Osteoblast (primary cell): Measurements from ENCODE around the gene CDC25C. TPM values are rescaled to one million over a fixed set of nuclear protein-coding genes. Genes with fewer than 3 reads are reported as not detected.
"Not testable (repeated sequence)": the region's sequence is repeated elsewhere in the genome, so short reads cannot be mapped to it uniquely, and the experiment has no call there.

Source experiments
- DNase-seq: peaks from one replicate; pipeline ENCODE4 v3.0.0; 2011; ENCODE audit warnings: low spot score, mixed read lengths; ENCODE audit not compliant: insufficient read length; ENCODE audit errors: missing footprints
- H2AFZ ChIP-seq: 2 replicates; pipeline ENCODE4 v1.6.0; 2011; ENCODE audit warnings: mild to moderate bottlenecking, low read length
- H3K27ac ChIP-seq: 2 replicates; pipeline ENCODE4 v1.5.1; 2011; ENCODE audit warnings: mild to moderate bottlenecking, low read depth, low read length, moderate library complexity
- H3K27me3 ChIP-seq: 2 replicates; pipeline ENCODE4 v1.6.0; 2012; ENCODE audit warnings: mild to moderate bottlenecking, control low read depth, inconsistent platforms, low read length, moderate library complexity; ENCODE audit not compliant: insufficient read depth
- H3K36me3 ChIP-seq: 2 replicates; pipeline ENCODE4 v1.5.1; 2011; ENCODE audit warnings: mild to moderate bottlenecking, low read length, control low read depth, moderate library complexity; ENCODE audit not compliant: insufficient read depth
- H3K4me1 ChIP-seq: 2 replicates; pipeline ENCODE4 v1.5.1; 2011; ENCODE audit warnings: mild to moderate bottlenecking, low read length, control low read depth, moderate library complexity; ENCODE audit not compliant: insufficient read depth
- H3K4me2 ChIP-seq: 2 replicates; pipeline ENCODE4 v1.6.0; 2011; ENCODE audit warnings: mild to moderate bottlenecking, low read length; ENCODE audit not compliant: insufficient read depth
- H3K4me3 ChIP-seq: fragments of 200-600 bp; sonication (generic); 3 replicates; pipeline ENCODE4 v1.5.1; 2012; ENCODE audit warnings: mild to moderate bottlenecking, low read length, inconsistent platforms; ENCODE audit not compliant: insufficient read depth
- H3K79me2 ChIP-seq: 2 replicates; pipeline ENCODE4 v1.6.0; 2012; ENCODE audit warnings: mild to moderate bottlenecking, low read length, control low read depth, inconsistent platforms; ENCODE audit not compliant: insufficient read depth
- H3K9me3 ChIP-seq: 2 replicates; pipeline ENCODE4 v1.5.1; 2011; ENCODE audit warnings: low read depth, low read length, control low read depth
- H4K20me1 ChIP-seq: 2 replicates; pipeline ENCODE4 v1.6.0; 2012; ENCODE audit warnings: mild to moderate bottlenecking, low read length, control low read depth; ENCODE audit not compliant: insufficient read depth
- CTCF ChIP-seq: IDR thresholded peaks from 2 replicates; pipeline ENCODE4 v1.5.1; 2011; ENCODE audit warnings: mild to moderate bottlenecking, low read depth, low read length, moderate library complexity; ENCODE audit errors: extremely low read depth
- total RNA-seq: library from RNA; depleted of rRNA; stranded (reverse); fragments of >200 nt; gene quantifications from 2 replicates; pipeline ENCODE4 v1.2.3, GENCODE V29; 2012

Gene CDC25C
- total RNA-seq, 1 donor: 1.8 TPM

GRCh38 chr5:138263581-138263980 is 68.0 kb downstream of the CDC25C start:
- no peak overlapping the region for H3K4me3 ChIP-seq
- H3K79me2 ChIP-seq: no peaks in the 10 kb centered on the region
- H3K36me3 ChIP-seq: no peaks in the 10 kb centered on the region
- H3K9me3 ChIP-seq: no peaks in the 10 kb centered on the region
- H3K27ac ChIP-seq: no peak overlapping the region
- peaks cover 7% of the 10 kb centered on the region for H3K27me3 ChIP-seq
- TF ChIP-seq CTCF: no peak
- no peak overlapping the region for H3K4me2 ChIP-seq
- H3K4me1 ChIP-seq: no peaks in the 10 kb centered on the region
- no peak overlapping the region for H2AFZ ChIP-seq
- H4K20me1 ChIP-seq: no peaks in the 10 kb centered on the region
- DNase-seq: no peak

- no peaks in the 10 kb centered on the region for H3K9me3 ChIP-seq
- H4K20me1 ChIP-seq: no peaks in the 10 kb centered on the region
- TF ChIP-seq CTCF: no peak
- no peak overlapping the region for H2AFZ ChIP-seq
- no peak overlapping the region for H3K4me2 ChIP-seq
- H3K27me3 ChIP-seq: peaks cover 14% of the 10 kb centered on the region
- H3K4me3 ChIP-seq: no peak overlapping the region
- H3K79me2 ChIP-seq: no peaks in the 10 kb centered on the region
- no peak overlapping the region for H3K27ac ChIP-seq
- peak; percentile 86 for DNase-seq
- H3K36me3 ChIP-seq: no peaks in the 10 kb centered on the region
- H3K4me1 ChIP-seq: no peaks in the 10 kb centered on the region
Observed at GRCh38 chr5:138258704-138259292, 72.8 kb downstream of the CDC25C start.

- Histone ChIP-seq H3K4me3 (no peak overlapping the region), H2AFZ (no peak overlapping the region), H3K9me3 (no peaks in the 10 kb centered on the region), H3K27ac (no peak overlapping the region), H3K79me2 (no peaks in the 10 kb centered on the region), H4K20me1 (no peaks in the 10 kb centered on the region), H3K27me3 (peaks cover 18% of the 10 kb centered on the region), H3K4me2 (no peak overlapping the region), H3K4me1 (no peaks in the 10 kb centered on the region), H3K36me3 (no peaks in the 10 kb centered on the region)
- TF ChIP-seq CTCF: no peak
- peak; percentile 44 for DNase-seq
Observed at GRCh38 chr5:138257583-138257982, 74.0 kb downstream of the CDC25C start.

- Histone ChIP-seq H3K36me3 (no peaks in the 10 kb centered on the region), H3K4me3 (no peak overlapping the region), H3K4me1 (no peaks in the 10 kb centered on the region), H3K79me2 (no peaks in the 10 kb centered on the region), H4K20me1 (no peaks in the 10 kb centered on the region), H3K27ac (no peak overlapping the region), H3K27me3 (peaks cover 16% of the 10 kb centered on the region), H3K4me2 (no peak overlapping the region), H3K9me3 (no peaks in the 10 kb centered on the region), H2AFZ (no peak overlapping the region)
- no peak for DNase-seq
- no peak for TF ChIP-seq CTCF
Observed at GRCh38 chr5:138252944-138253343, 78.7 kb downstream of the CDC25C start.

GRCh38 chr5:138247800-138248199 is 83.8 kb downstream of the CDC25C start:
- peaks cover 14% of the 10 kb centered on the region for H3K27me3 ChIP-seq
- not testable (repeated sequence) for H3K4me3 ChIP-seq, H3K36me3 ChIP-seq, H2AFZ ChIP-seq, H3K9me3 ChIP-seq, H3K4me2 ChIP-seq, H3K27ac ChIP-seq, DNase-seq, H3K4me1 ChIP-seq, H3K79me2 ChIP-seq, H4K20me1 ChIP-seq
